Gastrocnemius medialis (tissue), 4 donors: ENCODE data around the gene PLA2G2E.

ENCODE experiments used
- CTCF ChIP-seq, 5 experiments: fragments of 450-650 bp in 3 of 5; fragments of 200-600 bp in 2 of 5; sonication (generic) in 2 of 5; IDR thresholded peaks in 4 of 5; conservative IDR thresholded peaks in 1 of 5; 1 replicate in 4 of 5; 2 replicates in 1 of 5; pipeline ENCODE4 v1.5.1; 2016 to 2019; ENCODE audit warnings: antibody characterized with exemption in 5 of 5, mild to moderate bottlenecking in 3 of 5, moderate library complexity in 3 of 5
- POLR2A ChIP-seq, 2 donors: fragments of 450-650 bp; IDR thresholded peaks; one replicate each; pipeline ENCODE4 v1.6.1; 2017; ENCODE audit warnings: antibody characterized with exemption in 2 of 2, mild to moderate bottlenecking in 2 of 2, moderate library complexity in 2 of 2

GRCh38 chr1:19954059-19954458 lies 30.6 kb upstream of the PLA2G2E start:
- no peak for TF ChIP-seq CTCF (IDR thresholded peaks at IDR 0.05 in 4 of 5, conservative IDR thresholded peaks at IDR 0.05 in 1 of 5)
- TF ChIP-seq POLR2A (IDR thresholded peaks at IDR 0.05), result no peak
